M059J (cell line): Measurements from ENCODE around the gene CDYL2. TPM values are rescaled to one million over a fixed set of nuclear protein-coding genes. Genes with fewer than 3 reads are reported as not detected.

Experiments
- DNase-seq: peaks from one replicate; pipeline ENCODE4 v3.0.0-alpha.2; 2012; ENCODE audit warnings: low read depth
- total RNA-seq: library from RNA; depleted of rRNA; stranded (reverse); fragments of >200 nt; shearing (Covaris generic); gene quantifications from 2 replicates; pipeline ENCODE4 v1.2.3, GENCODE V29; 2014

CDYL2 gene
- total RNA-seq, 1 experiment from 2014 or later, result 10.1 TPM

DNA sequence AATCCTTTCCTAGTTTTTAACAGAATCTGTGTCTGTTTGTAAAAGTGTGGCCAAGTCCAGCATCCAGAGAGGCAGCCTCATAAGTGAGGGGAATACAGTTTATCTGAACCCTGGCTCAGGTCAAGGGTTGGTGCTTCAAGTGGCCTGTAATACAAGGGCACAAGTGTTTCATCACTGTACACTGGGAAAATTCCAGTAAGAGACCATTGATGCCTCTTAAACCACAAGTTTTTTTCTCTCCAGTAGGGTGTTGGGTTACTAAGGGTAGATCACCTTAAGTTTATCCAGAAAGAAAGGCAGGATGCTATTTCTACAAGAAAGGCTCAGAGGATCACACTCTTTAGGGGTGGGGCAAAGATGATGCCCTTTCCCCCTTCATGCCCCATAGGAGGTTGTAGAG is 96.7 kb downstream of the CDYL2 start:
- DNase-seq, result peak; percentile 58

- DNase-seq, result no peak
These were observed 98.8 kb downstream of the CDYL2 start for GRCh38 chr16:80705596-80705995.

GRCh38 chr16:80704751-80705505 is 99.5 kb downstream of the CDYL2 start:
- peak; percentile 43 for DNase-seq

DNA sequence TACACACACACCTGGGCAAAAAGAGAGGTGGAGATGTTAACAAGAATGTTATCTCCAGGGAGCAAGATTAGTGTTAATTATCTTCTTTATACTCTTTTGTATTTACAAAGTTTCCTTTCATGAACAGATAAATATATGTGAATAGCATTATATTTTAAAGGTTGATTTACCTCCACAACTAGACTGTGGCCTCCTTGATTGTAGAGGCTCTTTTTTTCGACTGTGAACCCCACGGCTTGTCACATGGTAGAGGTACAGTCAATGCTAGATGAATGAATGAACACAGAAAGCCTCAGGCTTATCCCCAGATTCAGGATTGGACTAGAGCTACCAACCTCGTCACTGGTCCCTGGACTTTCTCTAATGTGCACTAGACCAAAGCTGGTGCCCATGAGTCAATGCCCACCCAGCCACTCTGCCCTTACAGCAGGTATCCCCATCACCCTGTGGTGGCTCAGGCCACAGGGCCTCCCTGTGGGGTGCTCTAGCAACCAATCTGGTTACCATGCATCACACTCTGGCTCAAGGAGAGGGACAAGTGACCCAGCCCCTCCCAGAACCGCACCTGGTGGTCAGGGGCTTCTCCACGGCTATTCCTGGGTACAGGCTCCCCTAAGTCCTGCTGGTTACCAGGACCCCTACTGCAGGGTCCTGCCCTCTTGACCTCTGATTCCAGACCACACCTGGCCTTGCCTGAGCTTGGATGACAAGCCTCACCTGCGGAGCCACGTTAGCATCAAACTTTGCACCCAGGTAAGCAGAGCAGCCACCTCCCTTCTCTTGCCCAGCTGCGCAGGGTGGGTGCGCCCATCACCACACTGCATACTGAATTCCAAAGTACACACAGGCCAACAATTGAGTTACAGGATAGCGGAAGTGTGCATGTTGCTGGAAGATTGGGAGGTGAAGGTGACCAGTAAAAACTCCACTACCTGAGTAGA is 101.0 kb downstream of the CDYL2 start:
- no peak for DNase-seq

DNA sequence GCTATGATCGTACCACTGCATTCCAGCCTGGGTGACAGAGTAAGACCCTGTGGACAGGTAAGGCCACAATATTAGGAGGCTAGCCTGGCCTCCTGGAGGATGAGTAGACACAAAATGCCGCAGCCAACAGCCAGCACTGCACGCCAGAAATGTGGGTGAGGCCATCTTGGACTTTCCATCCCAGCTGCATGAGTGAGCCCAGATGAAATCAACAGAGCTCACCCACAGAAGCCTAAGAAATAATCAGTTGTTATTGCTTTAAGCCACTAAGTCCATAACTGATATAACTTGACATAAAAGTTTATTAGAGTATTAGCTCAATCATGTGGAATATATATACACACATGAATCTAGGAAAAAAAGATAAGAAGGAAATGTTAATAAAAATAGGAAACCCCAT is 101.7 kb downstream of the CDYL2 start:
- no peak for DNase-seq

DNA sequence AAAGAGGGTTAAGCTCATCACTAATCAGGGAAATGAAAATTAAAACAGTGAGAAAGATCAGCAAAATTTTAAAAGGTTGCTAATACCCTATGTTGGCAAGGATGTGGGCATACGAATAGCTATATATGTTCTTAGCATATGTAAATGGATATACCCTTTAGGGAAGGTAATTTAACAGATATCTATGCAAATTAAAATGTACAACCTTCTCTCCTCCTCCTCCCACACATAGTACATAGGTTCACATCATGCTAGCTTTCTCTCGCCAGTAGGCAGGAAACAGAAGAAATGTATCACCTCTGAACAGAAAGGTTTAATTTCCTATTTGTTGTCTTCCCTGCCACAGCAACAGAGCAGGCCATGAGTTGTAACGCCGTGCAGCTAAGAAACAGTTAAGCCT is 103.8 kb downstream of the CDYL2 start:
- no peak for DNase-seq

DNA sequence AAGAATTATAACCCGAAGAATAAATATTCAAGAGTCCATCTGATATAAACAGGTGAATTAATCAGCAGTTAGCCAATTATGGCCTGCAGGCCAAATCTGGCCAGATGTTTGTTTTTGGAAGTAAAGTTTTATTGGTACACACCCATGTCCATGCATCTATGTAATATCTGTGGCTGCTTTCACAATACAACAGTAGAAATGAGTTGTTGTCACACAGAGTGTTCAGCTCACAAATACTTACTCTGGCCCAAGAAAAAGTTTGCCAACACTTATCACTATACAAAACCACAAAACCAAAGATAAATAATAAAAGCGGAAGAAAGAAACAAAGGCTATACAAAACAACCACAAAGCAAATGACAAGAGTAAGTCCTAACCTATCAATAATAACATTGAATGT is 109.4 kb downstream of the CDYL2 start:
- no peak for DNase-seq

DNA sequence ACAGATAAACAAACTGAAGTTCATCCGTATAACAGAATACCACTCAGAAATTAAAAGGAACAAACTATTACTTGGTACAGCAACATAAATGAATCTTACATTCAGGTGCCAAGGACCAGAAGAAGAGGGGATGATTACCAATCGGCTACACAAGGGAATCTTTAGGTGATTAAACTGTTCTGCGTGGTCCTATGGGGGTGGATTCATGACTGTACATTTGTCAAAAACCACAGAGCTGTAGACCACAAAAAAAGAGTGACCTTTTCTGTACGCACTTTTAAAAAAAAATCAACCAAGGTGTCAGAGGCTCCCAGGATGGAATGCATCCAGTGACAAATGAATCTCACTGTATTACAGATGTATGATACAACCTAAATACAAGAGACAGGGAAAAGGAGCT is 110.8 kb downstream of the CDYL2 start:
- DNase-seq, result peak; percentile 28

GRCh38 chr16:80692270-80692669 is 112.1 kb downstream of the CDYL2 start:
- no peak for DNase-seq

- peak; percentile 45 for DNase-seq
These were observed 113.2 kb downstream of the CDYL2 start for GRCh38 chr16:80691111-80691741.

- no peak for DNase-seq
These were observed 114.9 kb downstream of the CDYL2 start for GRCh38 chr16:80689487-80689886.

DNA sequence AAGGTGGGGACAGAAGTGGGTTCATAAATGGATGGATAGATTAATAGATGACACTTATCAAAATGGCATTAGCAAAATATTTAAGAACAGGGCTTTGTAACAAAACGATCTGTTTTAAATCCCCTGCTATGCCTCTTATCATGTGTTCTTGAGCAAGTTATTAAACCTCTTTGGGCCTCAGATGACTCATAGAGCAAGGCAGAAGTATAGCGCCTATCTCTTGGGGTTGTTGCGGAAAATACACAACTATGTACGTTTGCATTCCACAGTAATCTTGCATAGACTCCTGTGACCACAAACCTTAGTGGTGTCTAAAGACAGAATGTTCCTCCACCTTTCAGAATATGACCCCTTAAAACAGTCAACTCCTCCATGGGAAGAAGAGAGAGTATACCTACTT is 116.8 kb downstream of the CDYL2 start:
- DNase-seq, result peak; percentile 56

GRCh38 chr16:80684906-80685305 is 119.5 kb downstream of the CDYL2 start:
- DNase-seq, result no peak

DNA sequence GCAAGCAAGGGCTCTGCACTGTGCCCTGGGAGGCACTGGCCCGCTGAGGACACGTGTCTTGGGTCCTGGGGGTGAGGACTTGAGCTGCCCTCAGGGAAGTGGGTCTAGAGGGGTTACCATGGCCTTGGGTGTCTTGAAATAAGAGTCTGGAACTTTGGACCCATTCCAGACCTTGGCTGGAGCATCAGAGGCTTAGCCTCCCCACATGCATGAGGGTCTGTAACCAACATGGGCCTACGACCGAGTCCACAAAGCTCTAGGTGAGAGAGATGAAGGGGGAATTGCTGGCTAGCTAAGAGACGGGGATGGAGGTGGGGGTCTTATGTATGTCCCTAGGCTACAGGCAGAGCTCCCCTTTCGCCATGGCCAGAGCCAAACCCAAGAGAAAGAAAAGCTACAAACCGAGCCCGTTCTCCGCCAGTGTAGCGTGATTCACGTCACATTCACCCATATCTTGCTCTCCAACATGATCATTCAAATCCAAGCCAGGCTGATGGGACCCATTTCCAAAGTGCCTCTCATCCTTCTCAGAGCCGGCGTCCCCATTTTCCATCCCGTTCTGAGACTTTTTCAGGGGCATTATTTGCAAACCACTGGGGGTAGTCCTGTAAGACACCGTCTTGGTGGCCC is 120.1 kb downstream of the CDYL2 start:
- DNase-seq, result no peak

DNA sequence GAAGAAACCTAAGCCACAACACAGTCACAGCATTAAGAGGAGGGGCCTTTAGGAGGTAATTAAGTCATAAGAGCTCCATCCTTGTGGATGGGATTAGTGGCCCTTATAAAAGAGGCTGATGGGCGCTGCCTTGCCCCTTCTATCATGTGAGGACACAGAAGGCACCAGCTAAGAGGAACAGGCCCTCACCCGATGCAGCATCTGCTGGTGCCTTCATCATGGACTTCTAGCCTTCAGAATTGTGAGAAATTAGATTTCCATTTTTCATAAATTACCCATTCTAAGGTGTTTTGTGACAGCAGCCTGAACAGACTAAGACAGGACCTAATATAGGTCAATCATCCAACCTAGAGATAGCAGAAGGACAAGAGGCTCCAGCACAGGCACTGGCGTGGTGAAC is 120.8 kb downstream of the CDYL2 start:
- no peak for DNase-seq

DNA sequence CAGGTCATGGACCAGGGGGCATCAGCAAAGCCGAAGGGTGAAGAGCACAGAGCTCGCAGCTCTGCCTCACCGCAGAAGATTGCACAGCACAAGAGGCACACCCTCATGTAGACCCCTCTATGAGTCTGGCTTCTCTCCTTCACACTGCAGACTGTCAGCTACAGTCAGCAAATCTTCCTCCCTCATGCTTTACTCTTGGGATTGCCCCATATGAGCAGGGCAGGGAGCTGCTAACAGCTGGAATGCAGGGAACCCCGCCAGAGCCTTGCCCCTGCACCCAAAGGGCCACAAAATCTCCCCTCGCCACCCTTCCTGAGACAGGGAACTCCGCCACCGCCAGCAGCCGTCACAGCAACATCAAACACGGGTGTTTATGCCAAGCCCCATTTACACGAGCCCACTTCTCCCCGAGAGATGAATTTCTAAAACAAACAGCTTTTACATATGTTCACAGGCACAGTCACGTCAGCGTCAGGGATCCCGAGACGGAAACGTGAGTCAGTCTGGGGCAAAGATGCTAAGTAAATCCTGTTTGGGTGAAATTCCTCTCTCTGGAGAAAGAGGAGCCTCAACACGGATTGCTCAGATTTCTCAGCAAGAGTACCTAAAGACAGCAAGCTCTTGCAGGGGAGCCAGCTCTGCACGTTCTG is 121.9 kb downstream of the CDYL2 start:
- DNase-seq, result peak; percentile 80

- peak; percentile 57 for DNase-seq
These were observed 123.0 kb downstream of the CDYL2 start for GRCh38 chr16:80681436-80681835.

- no peak for DNase-seq
These were observed 123.6 kb downstream of the CDYL2 start for GRCh38 chr16:80680839-80681238.

GRCh38 chr16:80680046-80680445 is 124.4 kb downstream of the CDYL2 start:
- peak; percentile 24 for DNase-seq

GRCh38 chr16:80674884-80675283 is 129.5 kb downstream of the CDYL2 start:
- no peak for DNase-seq

GRCh38 chr16:80672379-80672778 is 132.0 kb downstream of the CDYL2 start:
- DNase-seq, result no peak
